GM10248 (cell line): Measurements from ENCODE around the gene PTGS2.
A peak's percentile ranks its signal among the peaks of the same experiment; 100 is the strongest.

ENCODE experiments used
- CTCF ChIA-PET: fragments of 300-600 bp; sonication (Branson Sonifier 250); formaldehyde crosslinking; extraction: SDS; loops from one replicate; lab custom pipeline; 2021; ENCODE audit warnings: antibody characterized with exemption; lab: Yijun Ruan, JAX
- POLR2A ChIA-PET: fragments of 350-650 bp; sonication (Branson Sonifier 250); formaldehyde crosslinking; extraction: SDS; loops from one replicate; lab custom pipeline; 2020; ENCODE audit warnings: antibody characterized with exemption; lab: Yijun Ruan, JAX
- DNase-seq: peaks from one replicate; pipeline ENCODE4 v3.0.0; 2012; ENCODE audit errors: extremely low spot score
- CTCF ChIP-seq: IDR thresholded peaks from 2 replicates; pipeline ENCODE4 v1.5.1; 2012; ENCODE audit warnings: mild to moderate bottlenecking, low read depth; ENCODE audit errors: extremely low read depth, missing control alignments, control extremely low read depth

Gene PTGS2

GRCh38 chr1:186682736-186683135, 2.5 kb upstream of the PTGS2 start:
- POLR2A ChIA-PET, result no interaction called here

GRCh38 chr1:186681801-186682200, 1.6 kb upstream of the PTGS2 start:
- DNase-seq, result no peak
- CTCF ChIA-PET, result no interaction called here
- TF ChIP-seq CTCF, result no peak
- POLR2A ChIA-PET, result no interaction called here

More at GRCh38 chr1:186682736-186683135, 2.5 kb upstream of the PTGS2 start:
- CTCF ChIA-PET, result interaction anchor here (1.7 to 3.5 kb wide), 3 partner anchors 10 to 15 kb away, joined by 3 to 14 read pairs (median 7); no protein-coding TSS in a partner anchor
- no peak for DNase-seq
- peak; percentile 37 for TF ChIP-seq CTCF

GRCh38 chr1:186681121-186681520, 898 bp upstream of the PTGS2 start:
- POLR2A ChIA-PET, result no interaction called here
- no peak for TF ChIP-seq CTCF
- CTCF ChIA-PET, result interaction anchor here (0.9 to 2.4 kb wide), 15 partner anchors 10 to 306 kb away, joined by 3 to 9 read pairs (median 4); partner anchors contain the start of gene TPR
- DNase-seq, result no peak

- POLR2A ChIA-PET, result no interaction called here
- DNase-seq, result no peak
- TF ChIP-seq CTCF, result no peak
- CTCF ChIA-PET, result interaction anchor here (0.9 to 2.4 kb wide), 29 partner anchors 9 to 307 kb away, joined by 3 to 10 read pairs (median 4); partner anchors contain the start of gene TPR
Observed at GRCh38 chr1:186679924-186680244, 339 bp downstream of the PTGS2 start.

GRCh38 chr1:186678155-186678554, 2.1 kb downstream of the PTGS2 start:
- ChIA-PET POLR2A (no interaction called here), CTCF (interaction anchor here (1.2 to 2.4 kb wide), 2 partner anchors 51 to 196 kb away, joined by 3 to 6 read pairs; no protein-coding TSS in a partner anchor)
- TF ChIP-seq CTCF, result no peak
- no peak for DNase-seq

- ChIA-PET POLR2A (no interaction called here), CTCF (no interaction called here)
- DNase-seq, result no peak
- no peak for TF ChIP-seq CTCF
Observed at GRCh38 chr1:186672596-186672995, 7.6 kb downstream of the PTGS2 start.
